Activated naive CD4-positive, alpha-beta T cell treated with anti-CD3 and anti-CD28 coated beads, Interleukin-2, amount 50 U/mL, for 16 hours (primary cell): Measurements from ENCODE around the gene SH3TC2.

ENCODE experiments used
- DNase-seq: peaks from one replicate; pipeline ENCODE4 v3.0.0-alpha.2; 2020

SH3TC2 gene

GRCh38 chr5:148996270-148996669, 66.6 kb downstream of the SH3TC2 start:
- no peak for DNase-seq

GRCh38 chr5:148995791-148996190, 67.1 kb downstream of the SH3TC2 start:
- no peak for DNase-seq

GRCh38 chr5:148993283-148993936, 69.5 kb downstream of the SH3TC2 start:
- no peak for DNase-seq

- no peak for DNase-seq
These were observed 70.6 kb downstream of the SH3TC2 start for GRCh38 chr5:148992265-148992664.

GRCh38 chr5:148991566-148991965, 71.3 kb downstream of the SH3TC2 start:
- no peak for DNase-seq

GRCh38 chr5:148990817-148991216, 72.0 kb downstream of the SH3TC2 start:
- no peak for DNase-seq

GRCh38 chr5:148989567-148989966, 73.3 kb downstream of the SH3TC2 start:
- DNase-seq = no peak

- no peak for DNase-seq
These were observed 74.5 kb downstream of the SH3TC2 start for GRCh38 chr5:148988328-148988727.

GRCh38 chr5:148986636-148987035, 76.2 kb downstream of the SH3TC2 start:
- no peak for DNase-seq

- DNase-seq = no peak
These were observed 78.5 kb downstream of the SH3TC2 start for GRCh38 chr5:148984345-148984744.

- DNase-seq = no peak
These were observed 81.5 kb downstream of the SH3TC2 start for GRCh38 chr5:148981353-148981752.

GRCh38 chr5:148980731-148981130, 82.1 kb downstream of the SH3TC2 start:
- no peak for DNase-seq

GRCh38 chr5:148979083-148979723, 83.7 kb downstream of the SH3TC2 start:
- no peak for DNase-seq

- no peak for DNase-seq
These were observed 84.3 kb downstream of the SH3TC2 start for GRCh38 chr5:148978370-148979082.

- no peak for DNase-seq
These were observed 86.1 kb downstream of the SH3TC2 start for GRCh38 chr5:148976569-148977381.

- no peak for DNase-seq
These were observed 88.1 kb downstream of the SH3TC2 start for GRCh38 chr5:148974642-148975327.

GRCh38 chr5:148973455-148973854, 89.4 kb downstream of the SH3TC2 start:
- no peak for DNase-seq

GRCh38 chr5:148972974-148973374, 89.9 kb downstream of the SH3TC2 start:
- no peak for DNase-seq

GRCh38 chr5:148972396-148972795, 90.5 kb downstream of the SH3TC2 start:
- no peak for DNase-seq

GRCh38 chr5:148970876-148971275, 92.0 kb downstream of the SH3TC2 start:
- DNase-seq = no peak

- DNase-seq = no peak
These were observed 92.6 kb downstream of the SH3TC2 start for GRCh38 chr5:148970228-148970627.

- no peak for DNase-seq
These were observed 93.6 kb downstream of the SH3TC2 start for GRCh38 chr5:148969291-148969690.

- DNase-seq = no peak
These were observed 94.6 kb downstream of the SH3TC2 start for GRCh38 chr5:148968311-148968710.
